Measurements from ENCODE around the gene CHKA. TPM values are rescaled to one million over a fixed set of nuclear protein-coding genes. Genes with fewer than 3 reads are reported as not detected.

The CHKA gene
- total RNA-seq, 4 donors from 2014 or later: 1.1 to 13.0 (median 4.2) TPM

- H3K27ac ChIP-seq: no peak overlapping the region
- intact Hi-C loops (cut with DNase I): no loop called here
These were observed 30.9 kb downstream of the CHKA start for GRCh38 chr11:68090287-68090686.

DNA sequence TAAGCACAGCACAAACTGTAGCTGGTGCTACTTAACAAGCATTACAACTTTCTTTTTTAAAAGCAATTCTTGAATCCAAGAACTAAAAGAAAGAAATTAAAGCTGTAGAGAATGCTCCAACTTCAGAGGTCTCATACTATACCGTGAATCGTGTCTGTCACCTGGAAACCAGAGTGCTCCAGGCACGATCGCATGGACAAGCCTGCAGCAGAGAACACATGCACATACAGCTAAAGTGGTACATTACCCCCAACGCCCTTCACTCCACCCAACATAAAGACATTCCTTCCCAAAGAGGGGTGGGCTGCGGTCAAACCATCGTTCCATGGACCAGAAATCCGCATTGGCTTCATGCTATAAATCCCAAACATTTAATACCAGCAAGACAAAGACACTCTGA is 31.5 kb downstream of the CHKA start:
- WGBS, 2 donors: 91 to 92% methylated on average over 8 of the region's 8 CpGs
- intact Hi-C loops (cut with DNase I): no loop called here
- no peak overlapping the region for H3K27ac ChIP-seq
- H3K4me1 ChIP-seq: no peaks in the 10 kb centered on the region
- H3K27me3 ChIP-seq: no peaks in the 10 kb centered on the region
- no peak overlapping the region for H3K4me3 ChIP-seq
- no peaks in the 10 kb centered on the region for H3K9me3 ChIP-seq
- no peak for DNase-seq
- no peak for TF ChIP-seq POLR2A (IDR thresholded peaks at IDR 0.05)
- TF ChIP-seq CTCF (IDR thresholded peaks at IDR 0.05): no peak
- no peaks in the 10 kb centered on the region for H3K36me3 ChIP-seq

More at GRCh38 chr11:68090287-68090686, 30.9 kb downstream of the CHKA start:
- Histone ChIP-seq H3K9me3 (no peaks in the 10 kb centered on the region), H3K27me3 (no peaks in the 10 kb centered on the region), H3K4me1 (no peaks in the 10 kb centered on the region), H3K4me3 (no peak overlapping the region), H3K36me3 (no peaks in the 10 kb centered on the region)
- DNase-seq: no peak
- 61 to 83% methylated on average over 1 of the region's 1 CpG for WGBS, 2 donors
- TF ChIP-seq POLR2A (IDR thresholded peaks at IDR 0.05) (no peak), CTCF (IDR thresholded peaks at IDR 0.05) (no peak)

DNA sequence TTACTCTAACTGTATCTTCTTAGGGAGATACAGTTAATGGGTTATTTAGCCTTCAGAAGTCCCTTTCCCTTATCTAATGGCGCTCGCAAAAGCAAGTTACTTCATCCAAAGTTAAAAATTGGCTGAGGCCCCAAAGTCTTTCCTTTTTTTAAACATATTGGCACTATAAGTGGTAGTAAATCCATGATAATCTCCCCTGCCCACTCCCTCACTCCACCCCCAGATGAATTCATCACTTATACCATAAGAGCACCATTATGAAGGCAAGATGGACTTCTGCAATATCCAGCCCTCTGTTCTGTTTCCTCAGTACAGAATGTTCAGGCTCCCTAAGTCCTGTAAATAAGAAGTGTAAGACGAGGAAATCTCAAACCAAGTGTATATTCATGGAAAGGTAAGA is 37.7 kb downstream of the CHKA start:
- Histone ChIP-seq H3K4me3 (no peak overlapping the region), H3K9me3 (no peaks in the 10 kb centered on the region), H3K36me3 (peaks cover 0 to 10% (median 0%) of the 10 kb centered on the region in 3 donors), H3K27ac (no peak overlapping the region), H3K27me3 (no peaks in the 10 kb centered on the region), H3K4me1 (peaks cover 0 to 12% (median 0%) of the 10 kb centered on the region in 3 donors)
- no peak for DNase-seq
- TF ChIP-seq POLR2A (IDR thresholded peaks at IDR 0.05) (no peak), CTCF (IDR thresholded peaks at IDR 0.05) (no peak)
- WGBS, 2 donors: 92 to 96% methylated on average over 3 of the region's 3 CpGs
- intact Hi-C loops (cut with DNase I): no loop called here

DNA sequence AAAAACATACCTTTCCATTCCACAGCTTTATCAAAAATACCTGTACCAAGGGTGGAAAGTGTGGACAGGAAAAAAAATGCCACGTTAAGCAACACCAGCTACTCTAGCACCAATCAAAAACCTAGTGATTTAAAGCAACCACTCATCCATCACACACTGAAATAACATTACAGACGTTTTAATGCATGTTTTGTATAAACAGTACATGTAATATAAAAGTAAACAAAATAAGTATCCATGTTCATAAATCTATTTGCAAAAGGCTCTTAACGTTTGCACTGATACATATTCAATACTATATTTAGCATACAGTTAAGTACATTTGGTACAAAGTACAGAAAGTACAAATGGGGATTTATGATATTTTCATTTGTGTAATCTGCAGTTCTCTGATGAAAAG is 38.7 kb downstream of the CHKA start:
- Histone ChIP-seq H3K36me3 (peaks cover 0 to 10% (median 0%) of the 10 kb centered on the region in 3 donors), H3K4me3 (no peak overlapping the region), H3K4me1 (peaks cover 0 to 21% (median 0%) of the 10 kb centered on the region in 3 donors), H3K9me3 (no peaks in the 10 kb centered on the region), H3K27ac (no peak overlapping the region), H3K27me3 (no peaks in the 10 kb centered on the region)
- DNase-seq: no peak
- TF ChIP-seq CTCF (IDR thresholded peaks at IDR 0.05) (no peak), POLR2A (IDR thresholded peaks at IDR 0.05) (no peak)
- intact Hi-C loops (cut with DNase I): no loop called here
- 28 to 41% methylated on average over 3 of the region's 3 CpGs for WGBS, 2 donors

DNA sequence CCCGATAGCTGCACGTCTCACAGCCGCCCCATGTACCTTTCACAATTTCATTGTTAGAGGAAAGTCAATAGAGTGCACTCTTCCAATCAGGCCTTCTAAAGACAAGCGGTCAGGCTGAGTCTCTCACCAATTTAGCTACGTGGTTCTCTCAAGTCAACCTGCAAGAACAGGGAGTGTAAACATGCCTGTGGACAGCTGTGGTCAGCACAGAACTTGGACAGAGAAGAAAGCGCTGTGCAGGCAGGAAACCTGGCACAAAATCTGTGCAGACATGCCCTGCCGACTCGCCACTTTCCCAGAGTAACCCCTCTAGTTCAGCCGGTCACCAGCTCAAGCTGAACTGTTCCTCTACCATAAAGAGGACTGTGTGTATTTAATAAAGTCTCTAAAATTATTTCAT is 39.5 kb downstream of the CHKA start:
- DNase-seq: no peak
- H3K27ac ChIP-seq: no peak overlapping the region
- peaks cover 0 to 10% (median 0%) of the 10 kb centered on the region in 3 donors for H3K36me3 ChIP-seq
- no peaks in the 10 kb centered on the region for H3K27me3 ChIP-seq
- intact Hi-C loops (cut with DNase I): no loop called here
- WGBS, 2 donors: 61 to 68% methylated on average over 9 of the region's 9 CpGs
- no peaks in the 10 kb centered on the region for H3K9me3 ChIP-seq
- H3K4me3 ChIP-seq: no peak overlapping the region
- TF ChIP-seq POLR2A (IDR thresholded peaks at IDR 0.05): no peak
- no peak for TF ChIP-seq CTCF (IDR thresholded peaks at IDR 0.05)
- H3K4me1 ChIP-seq: peaks cover 0 to 23% (median 0%) of the 10 kb centered on the region in 3 donors
